H1 (cell line): ENCODE measurements around the gene CXCR3. TPM values are rescaled to one million over a fixed set of nuclear protein-coding genes. Genes with fewer than 3 reads are reported as not detected.

Experiments
- CTCF ChIA-PET: fragments of 300-600 bp; sonication (Branson Sonifier 250); formaldehyde crosslinking; loops from one replicate; lab custom pipeline; 2021; ENCODE audit not compliant: partially characterized antibody; lab: Charles Lee
- POLR2A ChIA-PET: fragments of 300-600 bp; sonication (Branson Sonifier 250); formaldehyde crosslinking; loops from one replicate; lab custom pipeline; 2021; ENCODE audit warnings: inconsistent platforms; ENCODE audit not compliant: partially characterized antibody; lab: Charles Lee
- DNase-seq, 2 experiments: peaks; one replicate each; pipeline versions ENCODE4 v3.0.0 to v3.0.0-alpha.2; 2010 to 2022; ENCODE audit warnings: low spot score in 2 of 2, low read depth in 1 of 2, mixed read lengths in 1 of 2
- FAIRE-seq: peaks from 2 replicates; lab custom pipeline; 2011; peaks lifted over from hg19 to GRCh38; lab: Jason Lieb, UNC
- H2AFZ ChIP-seq: 2 replicates; pipeline ENCODE4 v1.8.1; 2012; ENCODE audit warnings: low read length, inconsistent platforms
- H2AK5ac ChIP-seq: 2 replicates; pipeline ENCODE4 v1.6.1; 2013; ENCODE audit warnings: low read depth, low read length
- H2BK120ac ChIP-seq: replicated peaks from 2 replicates; pipeline ENCODE3; 2013; ENCODE audit warnings: low read depth, low read length, inconsistent platforms
- H2BK12ac ChIP-seq: 2 replicates; pipeline ENCODE4 v1.6.1; 2013; ENCODE audit warnings: low read depth, low read length
- H2BK15ac ChIP-seq: 2 replicates; pipeline ENCODE4 v1.6.1; 2013; ENCODE audit warnings: low read length
- H2BK20ac ChIP-seq: 2 replicates; pipeline ENCODE4 v1.6.1; 2013; ENCODE audit warnings: low read length
- H2BK5ac ChIP-seq: 2 replicates; pipeline ENCODE4 v1.6.1; 2013; ENCODE audit warnings: low read depth, low read length
- H3K14ac ChIP-seq: 2 replicates; pipeline ENCODE4 v1.6.1; 2013; ENCODE audit warnings: inconsistent platforms; ENCODE audit not compliant: insufficient read length
- H3K18ac ChIP-seq: 2 replicates; pipeline ENCODE4 v1.6.1; 2013; ENCODE audit warnings: low read length; ENCODE audit errors: extremely low read depth
- H3K23ac ChIP-seq: 2 replicates; pipeline ENCODE4 v1.6.1; 2013; ENCODE audit warnings: inconsistent platforms; ENCODE audit not compliant: insufficient read length
- H3K23me2 ChIP-seq: 2 replicates; pipeline ENCODE4 v1.6.1; 2013; ENCODE audit warnings: low read depth, low read length
- H3K27ac ChIP-seq: 2 replicates; pipeline ENCODE4 v1.6.1; 2011; ENCODE audit warnings: low read depth, low read length, inconsistent platforms
- H3K27me3 ChIP-seq, 4 experiments: replicated peaks in 1 of 4; 1 replicate in 1 of 4; 2 replicates in 3 of 4; pipeline versions ENCODE4 v1.6.1 to v1.8.1; 2011 to 2013; ENCODE audit warnings: low read length in 3 of 4, mild to moderate bottlenecking in 3 of 4, inconsistent platforms in 2 of 4, mixed read lengths in 2 of 4, moderate library complexity in 1 of 4; ENCODE audit not compliant: control insufficient read depth in 3 of 4, insufficient read depth in 3 of 4; ENCODE audit errors: extremely low read depth in 1 of 4
- H3K36me3 ChIP-seq, 4 experiments: 2 replicates each; pipeline versions ENCODE4 v1.6.1 to v1.8.1; 2011 to 2013; ENCODE audit warnings: mild to moderate bottlenecking in 4 of 4, low read length in 3 of 4, moderate library complexity in 2 of 4, control low read depth in 1 of 4, inconsistent platforms in 1 of 4; ENCODE audit not compliant: insufficient read depth in 4 of 4, control insufficient read depth in 2 of 4
- H3K4ac ChIP-seq: replicated peaks from 2 replicates; pipeline ENCODE3; 2013; ENCODE audit warnings: low read length, low read depth, mixed read lengths, inconsistent platforms; ENCODE audit not compliant: insufficient read length
- H3K4me1 ChIP-seq, 4 experiments: replicated peaks in 1 of 4; 1 replicate in 1 of 4; 2 replicates in 3 of 4; pipeline versions ENCODE4 v1.6.1 to v1.8.1; 2011 to 2013; ENCODE audit warnings: low read length in 3 of 4, inconsistent platforms in 2 of 4, mixed read lengths in 1 of 4; ENCODE audit not compliant: insufficient read depth in 4 of 4, control insufficient read depth in 3 of 4
- H3K4me2 ChIP-seq, 2 experiments: 2 replicates each; pipeline versions ENCODE4 v1.6.1 to v1.8.1; 2011 to 2013; ENCODE audit warnings: low read depth in 2 of 2, low read length in 2 of 2, control low read depth in 1 of 2, inconsistent platforms in 1 of 2, mild to moderate bottlenecking in 1 of 2; ENCODE audit not compliant: insufficient read depth in 1 of 2
- H3K4me3 ChIP-seq, 4 experiments: fragments of 200-600, 300-600 bp in 1 of 4; sonication (generic), shearing (Covaris generic), sonication (Bioruptor Twin) in 1 of 4; 2 replicates each; pipeline versions ENCODE4 v1.5.1 to v1.8.1; 2011 to 2016; ENCODE audit warnings: low read length in 4 of 4, low read depth in 3 of 4, control low read depth in 2 of 4, inconsistent platforms in 2 of 4, mild to moderate bottlenecking in 2 of 4, mixed read lengths in 1 of 4, moderate library complexity in 1 of 4; ENCODE audit not compliant: insufficient read depth in 2 of 4; ENCODE audit errors: extremely low read depth in 1 of 4
- H3K56ac ChIP-seq: replicated peaks from 2 replicates; pipeline ENCODE3; 2013; ENCODE audit warnings: low read depth, mild to moderate bottlenecking, mixed read lengths, low read length, inconsistent platforms; ENCODE audit not compliant: insufficient read length
- H3K79me1 ChIP-seq: 2 replicates; pipeline ENCODE4 v1.6.1; 2013; ENCODE audit warnings: low read depth, low read length, control low read depth
- H3K79me2 ChIP-seq, 2 experiments: 2 replicates each; pipeline versions ENCODE4 v1.6.1 to v1.8.1; 2012 to 2013; ENCODE audit warnings: low read length in 2 of 2, mild to moderate bottlenecking in 2 of 2, inconsistent platforms in 1 of 2; ENCODE audit not compliant: insufficient read depth in 2 of 2, control insufficient read depth in 1 of 2
- H3K9ac ChIP-seq, 4 experiments: replicated peaks in 1 of 4; 1 replicate in 1 of 4; 2 replicates in 3 of 4; pipeline versions ENCODE4 v1.6.1 to v1.8.1; 2011 to 2013; ENCODE audit warnings: low read depth in 3 of 4, low read length in 3 of 4, control low read depth in 2 of 4, mild to moderate bottlenecking in 2 of 4, moderate library complexity in 2 of 4, inconsistent platforms in 1 of 4; ENCODE audit errors: extremely low read depth in 1 of 4
- H3K9me3 ChIP-seq, 2 experiments: 2 replicates each; pipeline versions ENCODE4 v1.6.1 to v1.8.1; 2012 to 2013; ENCODE audit warnings: mild to moderate bottlenecking in 2 of 2, moderate library complexity in 2 of 2, control low read depth in 1 of 2, inconsistent platforms in 1 of 2, low read depth in 1 of 2, low read length in 1 of 2, mixed read lengths in 1 of 2; ENCODE audit not compliant: insufficient read depth in 2 of 2
- H4K20me1 ChIP-seq, 2 experiments: replicated peaks in 1 of 2; 2 replicates each; pipeline versions ENCODE3 to v1.8.1; 2011 to 2013; ENCODE audit warnings: inconsistent platforms in 2 of 2, low read length in 2 of 2, mild to moderate bottlenecking in 1 of 2; ENCODE audit not compliant: insufficient read depth in 2 of 2, control insufficient read depth in 1 of 2
- H4K5ac ChIP-seq: 2 replicates; pipeline ENCODE4 v1.6.1; 2013; ENCODE audit warnings: low read length, low read depth, mixed read lengths, inconsistent platforms; ENCODE audit not compliant: insufficient read length
- H4K8ac ChIP-seq: 2 replicates; pipeline ENCODE4 v1.8.0; 2013; ENCODE audit warnings: mild to moderate bottlenecking, moderate library complexity, low read length, inconsistent platforms; ENCODE audit not compliant: insufficient read depth; ENCODE audit errors: extremely low read depth
- H4K91ac ChIP-seq: replicated peaks from 2 replicates; pipeline ENCODE3; 2013; ENCODE audit warnings: low read length, mixed read lengths, inconsistent platforms; ENCODE audit not compliant: insufficient read length
- BRCA1 ChIP-seq: IDR thresholded peaks from 2 replicates; pipeline ENCODE4 v1.6.1; 2012; ENCODE audit warnings: low read depth, low read length, improper control_type of control experiment
- CBX8 ChIP-seq: fragments of 300-800, 300-1000 bp; sonication (generic); IDR thresholded peaks from 2 replicates; pipeline ENCODE4 v1.7.1; 2016; ENCODE audit warnings: low read depth, low read length, borderline replicate concordance
- CHD1 ChIP-seq: IDR thresholded peaks from 2 replicates; pipeline ENCODE4 v1.6.1; 2012; ENCODE audit warnings: low read depth, low read length, improper control_type of control experiment
- EP300 ChIP-seq, 2 experiments: IDR thresholded peaks; 1 replicate in 1 of 2; 2 replicates in 1 of 2; pipeline ENCODE4 v1.6.1; 2011 to 2012; ENCODE audit warnings: low read depth in 2 of 2, low read length in 2 of 2, mild to moderate bottlenecking in 2 of 2, borderline replicate concordance in 1 of 2, inconsistent platforms in 1 of 2, moderate library complexity in 1 of 2
- FOSL1 ChIP-seq: IDR thresholded peaks from 2 replicates; pipeline ENCODE4 v1.6.1; 2011; ENCODE audit warnings: mild to moderate bottlenecking, low read depth, low read length, moderate library complexity; ENCODE audit not compliant: insufficient read depth
- GTF2F1 ChIP-seq: IDR thresholded peaks from 2 replicates; pipeline ENCODE4 v1.6.1; 2012; ENCODE audit warnings: low read depth, low read length, improper control_type of control experiment, borderline replicate concordance
- HDAC6 ChIP-seq: IDR thresholded peaks from one replicate; pipeline ENCODE4 v1.7.1; 2012; ENCODE audit warnings: low read depth, mild to moderate bottlenecking, inconsistent platforms, low read length, moderate library complexity
- JUND ChIP-seq: IDR thresholded peaks from 2 replicates; pipeline ENCODE4 v1.6.1; 2011; ENCODE audit warnings: mild to moderate bottlenecking, improper control_type of control experiment, low read length
- KDM5A ChIP-seq: fragments of 200-600 bp; IDR thresholded peaks from 2 replicates; pipeline ENCODE4 v1.7.1; 2012; ENCODE audit warnings: mild to moderate bottlenecking, low read length, inconsistent platforms, mixed read lengths
- POLR2A ChIP-seq, 2 experiments: IDR thresholded peaks; 1 replicate in 1 of 2; 2 replicates in 1 of 2; pipeline ENCODE4 v1.6.1; 2011; ENCODE audit warnings: low read depth in 2 of 2, low read length in 2 of 2, mild to moderate bottlenecking in 2 of 2; ENCODE audit errors: control extremely low read depth in 1 of 2
- POU5F1 ChIP-seq: IDR thresholded peaks from 2 replicates; pipeline ENCODE4 v1.6.1; 2011; ENCODE audit warnings: low read depth, mild to moderate bottlenecking, low read length, moderate library complexity
- RNF2 ChIP-seq: fragments of 200-900, 300-1000 bp; sonication (generic); IDR thresholded peaks from 2 replicates; pipeline ENCODE4 v1.7.1; 2016; ENCODE audit warnings: borderline replicate concordance, low read depth, mild to moderate bottlenecking, antibody characterized with exemption, low read length; ENCODE audit not compliant: poor library complexity, severe bottlenecking; ENCODE audit errors: missing control alignments
- SP1 ChIP-seq: IDR thresholded peaks from 2 replicates; pipeline ENCODE4 v1.6.1; 2011; ENCODE audit warnings: low read depth, low read length
- SRF ChIP-seq: IDR thresholded peaks from 2 replicates; pipeline ENCODE4 v1.6.1; 2011; ENCODE audit warnings: mild to moderate bottlenecking, low read depth, low read length, moderate library complexity
- TAF1 ChIP-seq: IDR thresholded peaks from 2 replicates; pipeline ENCODE4 v1.6.1; 2011; ENCODE audit warnings: mild to moderate bottlenecking, low read depth, low read length
- ZNF274 ChIP-seq: IDR thresholded peaks from 2 replicates; pipeline ENCODE4 v1.7.0; 2012; ENCODE audit warnings: low read length, borderline replicate concordance; ENCODE audit errors: extremely low read depth
- WGBS, 2 experiments: shearing (Covaris generic) in 1 of 2; methylation state at CpG; one replicate each; pipeline versions ENCODE4 v1.1.6 to v1.1.7; 2013 to 2015; ENCODE audit warnings: low lambda C conversion rate in 2 of 2, mixed read lengths in 2 of 2, inconsistent platforms in 1 of 2, low coverage in 1 of 2, missing lambda C conversion rate in 1 of 2; ENCODE audit not compliant: insufficient replicate concordance in 2 of 2, insufficient coverage in 1 of 2, insufficient read length in 1 of 2; ENCODE audit errors: extremely low coverage in 1 of 2, missing lambda C conversion rate in 1 of 2; 5-methylcytosine and 5-hydroxymethylcytosine counted together
- polyA plus RNA-seq, 7 experiments: library from polyadenylated mRNA; depleted of rRNA in 3 of 7; stranded (reverse) in 5 of 7; unstranded in 2 of 7; fragments of >200 nt in 5 of 7; fragments of 200-250 nt in 2 of 7; gene quantifications; 1 replicate in 5 of 7; 2 replicates in 1 of 7; 4 replicates in 1 of 7; pipeline versions ENCODE4 v1.2.1 to v1.2.3, GENCODE V29; 2011 to 2013; ENCODE audit warnings: missing spikeins in 2 of 7, mixed read lengths in 2 of 7
- total RNA-seq: library from RNA; stranded (reverse); fragmentation: NEBNext Ultra II Directional; extraction: Animal tissue kit (Norgen Biotek cat#: 25700); gene quantifications from 2 replicates; pipeline ENCODE4 v1.2.1, GENCODE V29; 2021

CXCR3 gene
- total and polyA plus RNA-seq, 2 of the 8 experiments (the other 6 are each of a cell fraction or from before 2014, with no cell fraction given) = not detected

GRCh38 chrX:71625471-71625870 is 7.2 kb upstream of the CXCR3 start:
- Histone ChIP-seq H4K5ac (no peak overlapping the region), H3K79me2 (no peaks in the 10 kb centered on the region), H3K23ac (no peak overlapping the region), H2AK5ac (no peak overlapping the region), H4K91ac (no peak overlapping the region), H3K23me2 (no peaks in the 10 kb centered on the region), H3K9ac (no peak overlapping the region), H2BK15ac (no peak overlapping the region), H3K18ac (no peak overlapping the region), H3K56ac (no peak overlapping the region), H3K36me3 (no peaks in the 10 kb centered on the region), H3K4ac (no peak overlapping the region), H3K27ac (no peak overlapping the region), H3K4me1 (peaks cover 0 to 3% (median 0%) of the 10 kb centered on the region in 4 experiments; a peak in 1 of 7 replicates), H4K8ac (no peak overlapping the region), H2BK5ac (no peak overlapping the region), H2BK12ac (no peak overlapping the region), H3K4me2 (no peak overlapping the region), H2BK120ac (no peak overlapping the region), H2AFZ (no peak overlapping the region), H2BK20ac (no peak overlapping the region), H3K9me3 (no peaks in the 10 kb centered on the region), H3K27me3 (no peaks in the 10 kb centered on the region), H4K20me1 (no peaks in the 10 kb centered on the region), H3K14ac (no peak overlapping the region), H3K79me1 (no peaks in the 10 kb centered on the region), H3K4me3 (no peak overlapping the region)
- ChIA-PET CTCF (no interaction called here), POLR2A (interaction anchor here (0.8 kb wide), 1 partner anchor 15 kb away, joined by 3 read pairs; no protein-coding TSS in a partner anchor)
- 87% methylated on average over 5 of the region's 5 CpGs; no CpG with 5 or more reads in 1 of the 2 experiments for WGBS, 2 experiments
- no peak for DNase-seq
- TF ChIP-seq HDAC6 (no peak), KDM5A (no peak), SRF (no peak), SP1 (no peak), EP300 (IDR thresholded peaks at IDR 0.05; ENCODE audit: borderline replicate concordance in 1 of 2, low read depth in 2 of 2, low read length in 2 of 2) (no peak), JUND (no peak), TAF1 (no peak), POLR2A (IDR thresholded peaks at IDR 0.05; ENCODE audit: control extremely low read depth in 1 of 2, low read depth in 2 of 2, low read length in 2 of 2) (no peak), FOSL1 (no peak), GTF2F1 (no peak), BRCA1 (no peak), RNF2 (no peak), ZNF274 (no peak), CHD1 (no peak), POU5F1 (no peak), CBX8 (no peak)
- FAIRE-seq = no peak
